GM18868 (cell line): ENCODE data around the gene MVB12B.

Source experiments
- ATAC-seq: cut with Tn5 transposase; IDR thresholded peaks from one replicate; pipeline ENCODE4 v1.9.1; 2021; ENCODE audit warnings: mild to moderate bottlenecking, moderate library complexity; ENCODE audit not compliant: unreplicated experiment

The MVB12B gene

DNA sequence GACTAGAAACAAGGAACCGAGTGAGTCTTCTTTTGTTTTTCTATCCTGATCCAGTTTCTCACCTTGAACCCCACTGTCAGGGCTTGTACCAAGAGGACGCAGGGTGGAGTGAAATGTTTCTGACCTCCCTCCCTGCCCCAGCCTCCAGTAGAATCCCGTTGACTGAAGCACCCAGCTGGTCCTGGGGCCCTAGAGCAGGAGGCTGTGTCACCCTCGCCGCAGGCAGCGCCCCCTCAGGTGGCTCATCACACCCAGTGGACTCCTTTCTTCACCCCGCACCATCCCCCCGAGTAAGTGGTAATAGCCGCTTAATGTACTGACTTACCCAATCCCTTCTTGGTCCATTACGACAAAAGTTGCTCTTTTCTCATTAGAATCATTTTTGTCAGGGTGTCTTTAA is 53.8 kb downstream of the MVB12B start:
- ATAC-seq = no peak

DNA sequence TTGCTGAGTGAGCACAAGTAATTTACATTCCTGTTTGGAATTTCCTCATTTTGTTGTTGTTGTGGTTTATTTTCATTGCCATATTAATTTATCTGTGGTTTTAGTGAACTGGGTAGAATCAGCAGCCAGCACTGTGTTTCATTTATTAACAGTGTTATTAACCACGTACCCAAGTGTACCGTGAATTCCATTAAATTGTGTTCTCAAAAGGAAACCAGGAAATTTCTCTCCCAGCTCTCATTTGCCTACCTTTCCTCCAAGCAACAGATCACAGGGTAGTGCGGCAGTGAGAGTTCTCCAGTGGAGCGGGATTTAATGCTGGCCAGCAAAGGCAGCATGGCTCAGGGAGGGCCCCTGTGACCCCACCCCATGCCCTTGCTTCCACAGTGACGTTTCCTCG is 54.6 kb downstream of the MVB12B start:
- no peak for ATAC-seq

GRCh38 chr9:126383406-126384046 is 56.9 kb downstream of the MVB12B start:
- ATAC-seq = no peak

GRCh38 chr9:126384926-126385325 is 58.3 kb downstream of the MVB12B start:
- no peak for ATAC-seq

DNA sequence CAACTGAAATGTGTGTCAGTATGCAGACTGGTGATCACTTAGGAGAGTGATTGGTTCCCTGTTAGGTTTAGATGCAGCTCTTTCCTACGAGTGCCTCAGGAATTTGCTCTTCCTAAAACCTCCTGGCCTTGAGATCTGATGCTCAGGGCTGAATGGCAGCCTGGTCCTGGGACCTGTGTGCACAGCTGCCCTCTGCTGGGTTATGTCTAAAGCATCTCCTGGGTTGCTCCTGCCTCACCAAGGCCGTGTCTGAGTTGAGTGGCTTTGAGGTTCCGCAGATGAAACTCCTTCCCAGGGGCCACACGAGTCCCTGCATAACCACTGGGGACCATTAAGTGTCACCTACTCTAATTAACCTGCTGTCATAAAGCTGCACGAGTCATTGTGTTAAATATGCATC is 59.5 kb downstream of the MVB12B start:
- ATAC-seq = no peak

DNA sequence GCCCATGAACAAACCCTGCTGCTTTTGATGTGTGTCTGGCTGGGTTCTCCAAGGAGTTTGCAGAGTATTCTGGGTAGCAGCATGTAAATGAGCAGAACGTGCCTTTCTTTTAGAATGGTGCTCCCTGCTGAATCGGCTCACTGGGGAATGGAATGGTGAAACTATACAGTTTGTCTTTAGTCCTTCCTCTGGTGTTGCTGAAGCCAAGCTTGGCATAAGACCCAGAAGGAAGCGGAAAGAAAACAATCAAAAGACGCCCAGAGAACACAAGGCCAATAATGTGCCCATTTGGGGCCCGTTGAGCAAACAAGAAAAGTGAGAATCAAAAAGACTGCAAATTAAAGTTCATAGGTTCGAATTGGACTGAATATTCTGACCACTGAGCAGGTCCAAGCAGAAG is 60.1 kb downstream of the MVB12B start:
- no peak for ATAC-seq

DNA sequence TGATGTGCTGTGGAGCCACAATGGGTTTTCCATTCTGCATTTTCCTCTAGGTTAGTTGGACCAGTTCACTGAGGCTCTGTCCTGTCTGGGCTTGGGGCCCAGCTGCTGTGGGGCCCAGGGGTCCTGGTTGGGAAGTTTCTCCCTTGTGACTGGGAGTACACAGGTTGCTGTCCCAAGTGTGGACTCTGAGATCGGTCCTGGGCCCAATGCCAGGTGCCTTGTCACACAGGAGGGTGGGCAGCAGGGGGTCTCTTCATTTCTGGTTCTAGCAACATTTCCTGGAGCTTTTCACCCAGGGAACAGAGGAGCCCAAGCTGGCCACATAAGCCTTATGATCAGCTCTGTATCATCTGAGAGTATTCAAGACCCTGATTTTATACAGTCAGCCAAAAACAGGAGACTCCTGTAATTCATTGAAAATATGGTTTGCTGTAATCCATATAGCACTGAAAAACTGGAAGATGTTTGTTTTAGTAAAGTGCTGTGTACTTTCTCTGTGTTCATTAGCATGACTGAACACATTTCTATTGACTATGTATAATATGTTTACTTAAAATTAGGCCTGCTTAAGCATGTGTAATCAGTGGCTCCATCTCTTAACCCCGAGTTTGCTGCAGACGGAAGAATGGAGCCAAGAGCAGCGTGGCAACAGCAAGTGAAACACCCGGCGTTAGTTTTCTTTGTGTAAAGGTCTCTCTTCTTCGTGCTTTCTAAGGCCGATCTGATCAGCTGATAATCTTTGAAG is 62.5 kb downstream of the MVB12B start:
- no peak for ATAC-seq

DNA sequence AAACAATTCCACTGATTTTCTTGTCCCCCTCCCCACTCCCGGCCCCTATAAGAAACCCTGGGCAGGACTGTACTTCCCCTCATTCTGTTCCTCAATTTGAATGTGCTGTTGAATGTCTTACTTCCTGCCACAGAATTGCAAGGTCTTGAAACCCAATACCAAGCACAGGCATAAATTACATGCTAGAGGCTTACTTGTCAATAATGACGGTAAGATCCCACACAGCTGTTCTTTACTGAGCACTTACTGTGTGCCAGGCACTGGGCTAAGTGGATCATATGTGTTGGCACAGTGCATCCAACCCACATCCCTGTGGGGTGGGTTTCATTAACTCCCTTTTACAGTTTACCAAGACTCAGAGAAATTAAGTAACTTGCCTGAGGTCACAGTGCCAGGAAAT is 63.4 kb downstream of the MVB12B start:
- no peak for ATAC-seq

DNA sequence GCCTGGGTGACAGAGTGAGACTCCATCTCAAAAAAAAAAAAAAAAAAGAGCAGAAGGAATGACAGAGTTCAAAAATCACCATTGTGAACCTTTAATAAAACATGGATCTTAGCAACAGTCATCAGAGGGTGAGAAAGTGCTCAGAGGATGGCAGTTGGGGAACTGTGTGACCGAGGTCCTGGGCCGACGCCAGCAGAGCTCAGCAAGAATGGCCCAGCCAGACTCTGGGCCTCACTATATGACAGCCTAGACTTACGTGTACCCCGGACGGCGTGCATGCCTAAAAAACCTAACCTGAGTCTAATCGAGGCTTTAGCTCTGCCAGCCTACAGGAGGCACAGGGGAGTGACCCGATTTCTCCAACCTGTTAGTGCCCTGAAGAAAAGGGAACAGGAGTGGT is 64.3 kb downstream of the MVB12B start:
- ATAC-seq = no peak

- no peak for ATAC-seq
Observed at GRCh38 chr9:126391713-126392661, 65.4 kb downstream of the MVB12B start.

DNA sequence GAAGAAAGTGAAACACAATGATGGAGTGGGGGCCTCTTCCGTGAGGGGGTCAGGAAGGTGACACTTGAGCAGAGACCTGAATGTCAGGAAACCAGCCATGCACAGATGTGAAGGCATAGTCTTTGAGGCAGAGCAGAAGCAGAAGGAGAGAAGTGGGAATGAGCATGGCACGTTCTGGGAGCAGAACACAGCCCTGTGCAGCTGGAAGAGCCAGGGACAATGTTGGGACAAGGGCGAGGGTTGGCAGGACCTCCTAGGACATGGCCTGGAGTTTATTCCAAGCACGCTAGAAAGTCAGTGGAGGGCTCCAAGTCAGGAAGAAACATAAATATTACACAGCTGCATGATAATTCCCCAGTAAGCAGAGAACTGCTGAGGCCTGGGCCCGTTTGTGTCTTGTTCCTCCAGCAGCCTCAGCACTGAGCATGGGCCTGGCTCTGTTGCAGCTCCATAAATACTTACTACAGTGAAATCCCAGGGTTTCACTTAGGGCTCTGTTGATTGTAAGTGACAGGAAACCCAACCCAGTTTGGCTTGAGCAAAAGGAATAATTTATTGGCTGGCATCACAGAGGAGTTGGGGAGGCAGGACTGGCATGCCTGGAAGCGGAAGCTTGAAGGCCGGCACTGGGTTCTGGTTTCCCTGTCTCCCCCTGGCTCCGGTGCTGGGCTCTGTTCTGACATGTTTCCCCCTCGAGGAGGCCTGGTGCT is 66.2 kb downstream of the MVB12B start:
- no peak for ATAC-seq

GRCh38 chr9:126393876-126394275 is 67.2 kb downstream of the MVB12B start:
- no peak for ATAC-seq

DNA sequence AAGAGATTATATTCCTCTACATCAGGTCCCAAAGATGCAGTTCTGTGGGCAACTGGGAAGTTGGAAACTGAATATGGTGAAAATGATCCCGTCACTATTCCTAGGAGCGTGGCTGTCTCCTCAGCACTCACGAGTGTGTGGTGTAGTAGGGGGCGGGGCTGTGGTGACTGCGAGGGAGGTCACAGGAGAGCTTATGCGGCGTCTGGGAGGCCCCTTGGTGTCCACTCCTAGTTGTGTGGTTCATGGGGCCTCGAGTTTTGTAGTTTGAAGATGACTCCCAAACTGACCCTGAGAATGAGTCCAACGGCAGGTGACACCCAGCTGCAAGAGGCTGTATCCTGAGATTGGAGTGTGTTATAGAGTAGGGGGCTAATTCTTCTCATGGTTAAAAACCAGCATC is 68.2 kb downstream of the MVB12B start:
- ATAC-seq = no peak

DNA sequence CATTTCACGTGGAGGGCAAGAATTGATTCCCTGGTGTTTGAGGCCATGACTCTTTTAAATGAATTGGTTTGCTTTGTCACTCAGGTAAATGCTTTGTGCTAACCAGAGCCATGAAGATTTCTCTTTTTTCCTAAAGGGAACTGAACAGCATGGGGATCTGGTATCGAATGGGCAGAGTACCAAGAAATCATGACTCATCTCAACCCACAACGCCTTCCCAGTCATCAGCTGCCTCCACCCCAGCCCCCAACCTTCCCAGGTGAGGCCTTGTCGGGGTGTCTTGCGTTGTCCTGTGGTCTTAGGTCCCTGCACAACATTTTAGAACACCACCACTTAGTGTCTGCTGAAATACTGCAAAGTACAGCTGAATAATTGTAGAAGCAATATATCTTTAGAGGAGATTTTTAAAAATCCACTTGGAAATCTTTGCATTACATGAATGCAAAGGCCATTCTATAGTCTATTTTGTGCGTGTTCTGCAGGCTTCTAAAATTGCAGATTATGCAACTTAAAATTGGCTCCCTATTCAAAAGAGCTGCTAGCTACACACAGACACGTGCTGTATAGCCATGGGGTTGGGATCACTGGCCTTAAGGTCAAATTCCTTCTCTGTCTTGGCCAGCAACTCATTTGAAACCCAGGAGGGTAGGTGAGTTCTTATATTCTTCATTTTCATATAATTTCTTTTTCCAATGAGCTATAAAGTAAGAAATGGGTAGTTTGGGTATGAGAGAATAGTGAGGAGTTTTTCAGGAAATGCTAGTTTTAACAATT is 69.0 kb downstream of the MVB12B start:
- ATAC-seq = no peak

- peak; percentile 89 for ATAC-seq
Observed at GRCh38 chr9:126397056-126397455, 70.4 kb downstream of the MVB12B start.

GRCh38 chr9:126398403-126399058 is 71.9 kb downstream of the MVB12B start:
- no peak for ATAC-seq

DNA sequence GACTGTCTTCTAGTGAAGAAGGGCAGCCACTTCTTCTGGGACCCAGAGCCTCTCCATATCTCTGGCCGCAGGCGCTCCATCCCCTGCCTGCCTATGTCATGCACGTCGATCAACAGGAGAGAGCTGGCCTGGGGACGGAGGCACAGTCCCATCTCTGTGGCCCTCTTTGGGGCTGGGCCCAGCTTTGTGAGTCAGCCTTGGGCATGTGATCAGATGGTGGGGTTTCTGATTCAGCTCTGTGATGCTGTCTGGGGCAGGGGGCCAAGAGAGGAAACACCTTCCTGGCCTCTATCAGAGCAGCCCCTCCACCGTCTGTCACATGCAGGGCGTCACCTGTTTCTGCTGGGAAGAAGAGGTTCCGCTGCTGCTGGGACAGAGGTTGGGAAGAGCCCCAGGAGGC is 72.6 kb downstream of the MVB12B start:
- no peak for ATAC-seq

DNA sequence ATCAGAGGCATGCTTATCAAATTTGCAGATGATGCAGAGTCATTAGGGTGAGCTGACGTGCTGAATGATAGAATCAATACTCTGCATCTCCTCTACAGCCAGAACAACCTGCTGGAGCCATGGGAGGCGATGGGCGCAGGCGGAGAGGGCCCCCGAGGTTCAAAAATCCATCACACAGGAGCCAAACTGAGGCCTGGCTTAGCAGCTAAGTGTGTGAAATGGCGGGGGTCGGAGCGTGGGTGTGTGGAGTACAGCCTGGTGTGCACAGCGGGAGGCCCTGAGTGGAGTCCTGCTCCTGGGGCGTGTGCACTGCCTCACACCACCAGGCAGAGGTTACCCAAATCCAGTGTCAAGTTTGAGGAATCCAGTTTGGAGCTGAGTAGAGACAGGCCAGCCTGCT is 73.2 kb downstream of the MVB12B start:
- no peak for ATAC-seq

DNA sequence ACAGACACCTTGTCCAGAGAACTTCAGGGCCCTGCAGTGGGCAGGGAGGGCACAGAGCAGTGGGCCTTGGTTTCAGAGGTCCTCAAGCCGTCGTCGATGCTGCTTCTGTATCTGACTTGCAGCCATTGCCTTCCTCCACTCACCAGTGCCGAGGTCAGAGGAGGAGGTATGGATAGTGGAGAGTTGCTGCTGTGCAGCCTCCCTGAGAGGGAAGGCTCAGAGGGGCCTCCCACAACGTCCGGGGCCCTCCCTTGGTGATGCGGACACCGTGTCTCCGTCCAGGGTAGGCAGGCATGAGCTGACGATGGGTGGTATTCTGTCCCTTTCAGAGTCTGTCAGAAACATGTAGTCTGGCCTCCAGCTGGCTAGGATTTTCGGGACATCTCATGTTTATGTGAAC is 73.9 kb downstream of the MVB12B start:
- ATAC-seq = no peak

DNA sequence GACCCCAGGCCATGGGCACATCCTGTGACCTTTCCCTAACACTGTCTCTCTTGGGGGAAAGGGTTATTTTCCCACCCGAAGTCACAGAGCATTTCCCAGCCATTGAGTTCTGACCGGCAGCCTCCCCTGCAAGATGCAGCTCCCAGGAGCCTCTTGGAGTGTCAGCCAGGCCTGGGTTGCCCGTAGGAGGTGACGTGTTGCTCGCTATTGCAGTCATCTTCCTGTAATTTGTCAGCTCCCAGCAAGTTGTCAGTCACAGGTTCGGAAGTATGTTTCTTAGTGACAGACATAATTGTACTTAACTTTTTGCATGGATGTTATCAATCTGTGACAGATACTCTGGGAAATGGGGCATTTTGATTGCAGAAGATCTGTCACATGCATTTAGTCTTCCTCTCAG is 74.5 kb downstream of the MVB12B start:
- ATAC-seq = no peak
